NCI-H146 treated with DMSO at 0.1 percent for 48 hours (cell line): ENCODE measurements around the gene CCDC185.

Source experiments
- DNase-seq: peaks from one replicate; lab custom pipeline; 2025; ENCODE audit not compliant: unreplicated experiment; lab: John Stamatoyannopoulos, UW

CCDC185 gene

DNA sequence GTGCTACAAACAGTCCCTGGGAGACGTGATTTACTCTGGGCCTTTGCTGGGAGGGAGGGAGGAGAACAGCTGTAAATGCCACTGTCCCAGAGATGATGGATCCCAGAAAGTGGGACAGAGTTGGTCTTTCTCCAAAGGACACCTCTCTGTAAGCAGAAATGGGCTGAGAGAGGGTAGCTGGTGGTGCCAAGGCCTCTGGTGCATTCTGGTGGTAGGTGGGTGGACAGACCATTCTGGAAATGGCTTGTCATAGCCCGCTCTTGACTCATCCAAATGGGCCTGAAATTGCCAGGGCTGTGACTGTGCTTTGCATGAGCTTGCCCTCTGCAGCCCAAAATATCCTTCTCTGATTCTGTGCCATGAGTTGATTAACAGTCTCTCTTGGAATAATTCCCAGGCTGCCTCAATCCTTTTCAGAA lies 36.1 kb downstream of the CCDC185 start:
- no peak for DNase-seq

DNA sequence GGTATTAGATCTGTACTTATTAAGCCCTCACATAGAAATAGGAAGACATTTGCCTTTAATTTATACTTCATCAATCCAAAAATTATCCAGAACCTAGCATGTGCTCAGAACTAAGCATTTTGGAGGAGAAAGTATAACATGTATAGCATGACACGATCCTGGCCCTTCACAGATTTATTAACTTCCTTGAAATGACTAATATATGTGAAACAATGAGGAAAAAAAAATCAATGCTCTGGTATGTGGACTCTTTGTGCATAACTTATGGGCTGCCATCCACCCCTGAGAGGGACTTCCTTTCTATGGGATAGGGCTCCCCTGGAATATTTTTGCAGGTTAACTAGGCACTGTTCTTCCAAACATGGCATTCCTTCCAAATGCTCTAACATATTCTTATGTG lies 36.6 kb downstream of the CCDC185 start:
- no peak for DNase-seq

DNA sequence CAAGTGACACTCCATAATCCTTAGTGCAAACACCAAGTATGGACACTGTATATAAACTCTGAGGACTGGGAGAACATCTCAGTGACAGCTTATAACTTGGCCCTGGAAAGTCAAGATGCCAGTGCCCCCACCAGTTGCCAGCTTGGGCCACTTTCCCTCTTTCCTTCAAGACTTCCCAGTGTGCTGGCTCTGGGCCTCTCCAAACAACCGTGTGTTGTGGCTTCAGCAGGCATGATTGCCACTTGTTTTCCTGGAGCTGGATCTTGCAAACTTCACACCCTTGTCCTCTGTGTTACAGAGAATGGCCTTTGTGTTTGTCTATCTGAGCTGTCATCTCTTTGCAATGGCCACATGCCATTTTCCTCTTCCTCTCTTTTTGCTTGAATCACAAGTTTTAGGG lies 37.0 kb downstream of the CCDC185 start:
- DNase-seq = no peak

DNA sequence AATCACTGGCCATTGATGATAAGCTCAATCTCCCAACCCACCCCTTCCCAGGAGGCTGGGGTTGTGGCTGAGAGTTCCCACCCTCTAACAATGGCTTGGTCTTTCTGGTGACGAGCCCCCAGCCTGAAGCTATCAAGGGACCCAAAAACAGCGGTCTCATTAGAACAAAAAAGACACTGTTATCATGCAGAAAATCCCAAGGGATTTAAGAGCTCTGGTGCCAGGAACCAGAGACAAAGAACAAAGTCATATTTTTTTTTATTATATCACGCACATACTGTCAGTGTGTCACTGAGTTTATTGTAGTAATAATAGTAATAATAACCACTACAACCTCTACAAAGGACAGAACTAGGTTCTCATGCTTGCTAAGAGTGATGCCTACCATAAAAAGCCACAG lies 43.9 kb downstream of the CCDC185 start:
- no peak for DNase-seq

DNA sequence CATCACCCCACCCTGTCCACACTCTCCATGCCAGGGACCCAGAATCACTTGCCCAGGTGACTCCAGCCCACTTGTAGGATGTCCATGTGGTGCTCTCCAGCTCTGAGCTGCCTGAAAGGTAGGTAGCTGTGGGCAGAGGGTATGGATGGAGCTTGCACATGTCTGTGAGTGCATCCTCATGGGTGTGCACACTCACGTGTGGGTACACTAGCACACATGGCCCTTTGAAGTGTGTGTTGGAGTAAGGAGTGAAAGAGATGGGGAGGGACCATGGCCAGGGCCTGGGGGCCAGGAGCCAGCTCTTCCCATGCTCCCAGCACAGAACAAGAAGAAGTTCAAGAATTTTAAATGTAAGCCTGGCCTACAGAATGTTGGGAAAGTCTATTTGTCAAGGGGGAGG lies 50.2 kb downstream of the CCDC185 start:
- DNase-seq = no peak

DNA sequence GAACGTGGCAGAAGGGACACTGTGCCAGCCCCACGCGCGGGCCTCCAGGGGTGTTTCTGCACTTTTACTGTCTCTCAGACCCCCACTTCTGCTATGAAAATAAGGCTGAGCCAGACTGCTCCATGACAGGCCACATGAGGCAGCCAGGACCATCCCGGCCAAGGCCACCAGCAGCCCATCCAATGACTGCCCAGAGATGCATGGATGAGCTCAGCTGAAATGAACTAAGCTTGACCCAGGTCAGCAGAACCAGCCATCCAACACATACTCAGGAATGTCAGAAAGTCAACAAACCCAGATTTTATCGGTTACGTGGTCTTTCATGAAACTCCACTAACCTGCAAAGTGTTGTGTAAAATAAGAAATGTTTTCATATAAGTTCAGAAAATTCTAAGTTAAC lies 51.2 kb downstream of the CCDC185 start:
- no peak for DNase-seq
